Left hindlimb (tissue), 1 donor: ENCODE data around the gene CMTM6.
"Not testable (repeated sequence)": the region's sequence is repeated elsewhere in the genome, so short reads cannot be mapped to it uniquely, and the experiment has no call there.

ENCODE experiments used
- DNase-seq: peaks from one replicate; pipeline ENCODE4 v3.0.0-alpha.2; 2018

CMTM6 gene

GRCh38 chr3:32440611-32441350 lies 61.9 kb downstream of the CMTM6 start:
- DNase-seq, result no peak

- DNase-seq, result not testable (repeated sequence)
These were observed 63.2 kb downstream of the CMTM6 start for GRCh38 chr3:32439421-32439820.

GRCh38 chr3:32438596-32439344 lies 63.9 kb downstream of the CMTM6 start:
- no peak for DNase-seq

- DNase-seq, result no peak
These were observed 64.8 kb downstream of the CMTM6 start for GRCh38 chr3:32437896-32438295.

GRCh38 chr3:32436816-32437189 lies 65.8 kb downstream of the CMTM6 start:
- no peak for DNase-seq

GRCh38 chr3:32435911-32436815 lies 66.5 kb downstream of the CMTM6 start:
- no peak for DNase-seq

GRCh38 chr3:32434206-32434605 lies 68.4 kb downstream of the CMTM6 start:
- no peak for DNase-seq

- no peak for DNase-seq
These were observed 69.7 kb downstream of the CMTM6 start for GRCh38 chr3:32432711-32433530.

- DNase-seq, result no peak
These were observed 70.5 kb downstream of the CMTM6 start for GRCh38 chr3:32432045-32432710.

GRCh38 chr3:32431481-32431880 lies 71.2 kb downstream of the CMTM6 start:
- DNase-seq, result no peak
